Islet precursor cell (in vitro differentiated cells): ENCODE measurements around the gene DKK3.

ENCODE experiments used
- DNase-seq: peaks from one replicate; pipeline ENCODE4 v3.0.0-alpha.2; 2018

Gene DKK3

DNA sequence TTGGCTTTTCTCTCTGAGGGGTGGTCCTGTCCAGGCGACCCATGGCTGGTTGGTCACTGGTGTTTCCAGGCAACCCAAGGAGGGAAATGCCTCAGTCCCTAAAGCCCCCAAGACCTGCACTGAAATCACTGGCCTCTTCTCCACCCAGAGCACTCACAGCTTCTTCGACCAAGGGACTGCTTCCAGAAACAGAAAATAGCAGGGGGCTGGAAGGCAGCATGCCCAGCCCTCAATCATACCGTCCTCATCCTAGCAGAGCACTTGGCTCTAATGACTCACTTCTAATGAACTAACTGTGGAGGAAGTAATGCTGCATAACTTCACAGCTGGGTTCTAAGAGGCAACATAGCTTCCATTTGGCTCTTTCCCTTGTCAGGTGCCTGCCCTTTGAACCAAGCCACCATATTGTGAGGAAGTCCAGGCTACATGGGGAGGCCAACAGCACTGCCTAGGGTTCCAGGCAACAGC lies 27.6 kb downstream of the DKK3 start:
- DNase-seq: peak; percentile 54

DNA sequence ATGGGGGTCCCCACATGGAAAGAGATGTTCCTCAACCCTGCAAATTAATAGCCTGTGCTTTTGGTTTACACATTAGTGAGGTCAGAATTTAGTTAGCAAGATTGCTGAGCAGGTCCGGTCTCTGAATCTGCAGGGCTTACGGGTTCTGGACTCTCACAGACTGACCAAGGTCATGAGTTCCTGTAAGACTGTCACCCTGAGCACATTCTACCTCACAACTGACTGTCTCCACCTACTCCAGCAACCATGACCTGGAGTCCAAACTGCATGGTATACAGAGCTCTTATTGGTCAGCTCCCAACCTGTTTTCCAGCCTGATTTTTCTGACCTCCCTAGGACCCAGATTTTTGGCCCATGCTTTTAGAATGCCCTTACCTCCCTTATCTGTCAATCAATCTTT lies 28.2 kb downstream of the DKK3 start:
- no peak for DNase-seq

DNA sequence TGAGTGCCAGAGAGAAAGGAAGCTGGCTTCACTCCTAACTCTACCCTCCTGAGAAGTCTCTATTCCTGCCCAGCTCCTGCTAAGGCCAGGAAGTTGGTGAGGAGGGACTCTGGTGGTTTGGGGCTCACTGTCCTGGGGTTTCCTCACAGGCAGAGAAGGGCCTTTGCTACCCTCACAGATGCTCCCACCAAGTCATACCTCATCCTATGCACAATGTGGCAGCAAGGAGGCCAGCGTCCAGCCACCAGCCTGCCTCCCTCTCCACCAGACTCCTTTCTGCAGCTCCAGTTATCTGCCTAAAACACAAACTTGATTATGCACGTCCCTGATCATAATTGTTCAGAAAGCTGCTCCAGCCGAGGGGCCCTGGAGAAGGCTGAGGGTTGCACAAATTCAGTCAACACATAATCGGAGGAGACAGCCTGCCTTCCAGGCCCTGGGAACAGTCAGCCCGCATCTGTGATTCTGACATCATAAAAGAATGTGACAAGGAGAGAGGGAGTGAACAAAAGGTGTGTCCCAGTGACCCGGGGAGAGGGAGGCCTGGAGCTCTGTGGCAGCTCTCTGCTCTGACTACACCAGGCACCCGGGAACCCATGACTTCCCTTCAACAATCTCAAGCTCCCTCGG lies 28.8 kb downstream of the DKK3 start:
- peak; percentile 85 for DNase-seq

DNA sequence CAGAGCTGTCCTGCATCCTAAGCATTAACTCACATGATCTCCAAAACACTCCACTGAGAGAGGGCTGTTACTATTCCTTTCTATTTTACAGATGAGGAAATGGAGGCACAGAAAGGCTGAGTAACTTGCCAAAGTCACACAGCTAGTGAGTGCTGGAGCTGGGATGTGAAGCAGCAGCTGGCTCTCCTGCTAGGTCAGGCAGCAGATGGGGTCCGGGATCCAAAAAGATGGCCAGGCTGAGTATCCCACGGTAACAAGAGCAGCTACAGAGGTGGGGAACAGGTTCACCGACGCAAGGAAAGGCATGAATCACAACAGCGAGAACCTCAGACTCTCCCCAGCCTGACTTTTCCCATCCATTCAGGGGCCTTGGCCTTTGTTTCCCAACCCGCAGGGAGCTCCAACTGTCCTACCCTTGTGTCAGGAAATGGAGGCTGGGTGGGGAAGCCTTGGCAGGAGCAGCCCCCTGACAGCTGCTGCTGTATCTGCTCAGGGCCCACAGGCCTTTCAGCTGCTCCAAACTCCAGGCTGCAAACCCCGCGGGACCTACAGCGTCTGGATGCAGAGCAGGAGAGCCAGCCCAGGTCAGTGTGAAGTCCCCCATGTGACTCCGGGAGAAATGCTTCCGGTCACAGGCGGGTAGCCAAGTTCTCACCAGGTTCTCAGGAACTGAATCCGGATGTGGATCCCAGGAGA lies 29.5 kb downstream of the DKK3 start:
- peak; percentile 59 for DNase-seq

DNA sequence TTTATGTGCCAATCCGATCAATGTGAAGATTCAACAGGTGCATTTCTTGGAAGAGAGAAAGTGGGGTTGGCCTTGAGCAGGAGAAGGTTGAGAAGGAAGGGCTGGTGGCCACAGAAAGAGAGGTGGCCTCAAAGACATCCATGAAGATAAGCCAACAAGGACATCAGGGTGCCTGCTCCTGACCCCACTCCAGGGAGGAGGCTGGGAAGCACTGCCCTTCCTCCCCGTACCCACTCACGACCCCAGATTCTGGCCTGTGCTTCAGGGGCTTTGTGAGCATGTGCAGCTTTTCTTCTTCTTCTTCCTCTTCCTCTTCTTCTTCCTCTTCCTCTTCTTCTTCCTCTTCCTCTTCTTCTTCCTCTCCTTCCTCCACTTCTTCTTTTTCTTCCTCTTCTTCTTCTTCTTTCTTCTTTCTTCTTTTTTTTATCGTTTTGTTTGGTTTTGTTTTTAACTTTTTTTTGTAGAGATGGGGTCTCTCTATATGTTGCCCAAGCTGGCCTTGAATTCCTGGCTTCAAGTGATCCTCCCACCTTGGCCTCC lies 30.3 kb downstream of the DKK3 start:
- DNase-seq: no peak

DNA sequence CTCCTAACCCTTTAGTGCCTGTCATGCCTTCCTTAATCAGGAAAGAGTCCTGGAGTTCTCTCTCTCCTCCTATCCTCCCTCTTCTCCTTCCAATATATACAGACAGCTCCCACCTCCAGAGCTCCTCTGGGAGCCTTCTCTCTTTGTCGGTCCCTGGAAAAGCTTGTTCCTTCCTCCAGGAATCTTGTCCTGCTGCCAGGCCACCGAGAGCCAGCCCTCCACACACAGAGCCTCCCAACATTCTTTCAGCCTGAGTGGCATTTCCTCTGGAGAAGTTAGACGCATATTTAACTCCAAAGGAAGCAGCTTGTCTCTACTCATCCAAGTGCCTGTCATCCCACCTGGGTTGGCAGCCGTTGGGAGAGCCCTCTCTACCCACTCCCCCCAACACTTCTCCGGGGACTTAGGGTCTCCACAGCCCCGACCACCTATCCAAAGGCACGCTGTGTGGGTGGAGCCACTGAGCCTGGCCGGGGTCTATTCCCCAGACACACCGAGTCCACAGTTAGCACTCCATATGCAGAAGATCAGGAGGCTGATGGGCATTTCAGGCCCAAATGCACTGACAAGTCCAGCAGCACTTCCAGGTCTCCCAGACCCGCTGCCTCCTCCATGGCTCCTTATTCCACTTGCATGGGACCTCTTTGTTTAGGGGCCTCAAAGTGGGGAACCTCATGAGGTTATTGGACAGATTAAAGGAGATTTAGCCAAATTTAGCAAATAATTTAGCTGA lies 31.1 kb downstream of the DKK3 start:
- peak; percentile 96 for DNase-seq

DNA sequence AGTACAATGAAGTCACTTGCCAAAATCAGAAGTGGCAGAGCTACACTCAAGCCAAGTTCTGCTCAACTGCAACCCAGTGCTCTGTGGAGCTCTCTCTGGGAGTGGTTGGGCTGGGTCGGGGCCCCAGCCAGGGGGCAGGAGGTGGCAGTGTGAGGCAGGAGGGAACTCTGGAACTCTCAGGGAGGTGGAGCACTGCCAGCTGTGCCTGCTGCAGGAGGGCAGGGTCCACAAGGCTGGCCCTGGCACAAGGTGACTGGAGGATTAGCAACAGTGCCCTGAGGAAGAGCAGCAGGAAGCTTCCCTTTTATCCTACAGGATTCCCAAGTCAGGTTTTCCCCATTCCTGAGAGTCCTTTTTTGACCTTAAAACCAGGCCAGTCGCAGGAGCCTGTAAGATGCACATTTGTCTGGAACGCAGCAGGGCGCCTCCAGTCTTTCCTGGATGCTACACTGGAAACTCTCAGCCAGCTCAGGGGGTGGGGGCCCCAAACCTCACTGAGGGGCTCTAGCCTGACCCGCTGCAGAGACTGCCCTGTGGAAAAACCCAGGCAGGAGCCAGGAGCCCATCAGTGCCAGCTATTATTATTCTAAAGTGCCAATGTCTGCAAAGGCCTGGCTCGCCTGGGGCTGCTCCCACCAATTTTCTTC lies 31.8 kb downstream of the DKK3 start:
- DNase-seq: peak; percentile 49

DNA sequence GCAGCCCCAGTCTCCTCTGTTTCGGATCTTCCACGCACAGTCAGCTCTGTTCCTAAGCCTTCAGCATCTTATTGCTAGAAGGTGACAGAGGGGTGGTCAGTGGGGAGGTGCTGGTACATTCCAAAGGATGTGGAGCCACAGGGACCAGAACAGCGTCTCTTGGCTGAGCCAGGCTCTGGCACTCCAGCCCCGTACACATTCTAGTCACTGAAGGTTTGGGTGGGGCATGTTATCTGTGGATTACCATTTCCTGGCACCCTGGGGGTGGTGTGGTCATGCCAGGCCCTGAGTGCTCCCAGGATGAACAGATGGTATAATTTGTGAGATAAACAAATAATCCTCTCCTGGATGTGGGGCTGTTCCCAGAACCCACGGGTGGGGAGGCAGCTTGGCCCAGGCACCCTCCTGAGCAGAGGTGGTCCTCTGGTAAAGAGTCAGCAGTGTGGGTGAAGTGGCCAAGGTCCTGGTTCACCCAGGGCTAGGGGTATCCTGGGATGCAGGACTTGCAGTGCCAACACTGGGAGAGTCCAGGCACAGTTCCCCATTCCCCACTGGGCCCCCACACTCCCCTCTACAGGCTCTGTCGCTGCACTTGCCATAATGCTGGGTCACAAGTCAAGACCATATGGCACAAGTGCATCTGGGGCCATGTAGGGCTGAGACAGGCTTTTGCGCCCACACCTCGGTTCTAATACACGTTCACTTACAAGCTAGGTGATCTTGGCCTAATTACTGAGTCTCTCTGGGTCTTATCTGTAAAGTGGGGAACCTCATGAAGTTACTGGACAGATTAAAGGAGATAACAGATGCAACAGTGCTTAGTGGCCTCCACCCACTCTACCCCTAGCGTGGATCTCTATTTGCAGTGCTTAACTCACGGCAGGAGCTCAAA lies 33.0 kb downstream of the DKK3 start:
- DNase-seq: peak; percentile 43

DNA sequence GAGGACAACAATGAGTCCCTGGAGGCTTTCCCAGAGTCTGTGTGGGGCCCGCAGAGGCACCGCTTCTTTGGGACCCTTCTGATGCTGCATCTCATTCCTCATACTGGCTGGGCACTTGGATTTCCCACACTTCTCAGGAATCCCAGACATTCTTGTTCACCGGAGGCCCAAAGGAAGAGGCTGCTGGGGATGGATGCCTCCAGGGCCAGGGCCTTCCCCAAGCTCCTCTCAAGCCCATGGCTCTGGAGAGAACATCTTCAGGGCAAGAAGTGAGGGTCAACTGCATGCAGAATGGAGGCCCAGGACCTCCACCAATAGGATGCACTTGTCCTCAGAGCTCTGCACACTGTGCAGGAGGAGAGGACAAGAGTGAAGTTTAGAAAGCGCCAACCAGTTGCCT lies 34.6 kb downstream of the DKK3 start:
- DNase-seq: peak; percentile 67

DNA sequence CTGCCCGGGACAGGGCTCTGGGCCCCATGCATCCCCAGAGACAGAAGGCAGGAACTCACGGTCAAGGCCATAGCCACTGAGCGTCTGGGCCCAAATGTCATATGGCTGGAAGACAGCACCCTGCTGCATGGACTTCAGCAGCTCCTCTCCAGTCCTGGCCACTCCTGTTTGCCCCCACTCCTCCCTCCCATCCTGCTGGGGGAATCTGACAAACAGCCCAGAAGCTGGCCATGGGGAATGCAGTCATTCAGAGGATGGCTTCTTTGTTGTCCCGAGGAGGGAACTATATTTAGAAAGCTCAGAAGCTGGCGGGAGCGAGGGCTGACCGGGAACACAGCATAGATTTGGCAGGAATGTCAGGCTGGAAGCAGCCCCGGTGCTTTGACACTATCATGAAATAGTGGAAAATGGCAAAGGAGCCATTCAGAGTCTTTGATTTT lies 35.0 kb downstream of the DKK3 start:
- peak; percentile 72 for DNase-seq

DNA sequence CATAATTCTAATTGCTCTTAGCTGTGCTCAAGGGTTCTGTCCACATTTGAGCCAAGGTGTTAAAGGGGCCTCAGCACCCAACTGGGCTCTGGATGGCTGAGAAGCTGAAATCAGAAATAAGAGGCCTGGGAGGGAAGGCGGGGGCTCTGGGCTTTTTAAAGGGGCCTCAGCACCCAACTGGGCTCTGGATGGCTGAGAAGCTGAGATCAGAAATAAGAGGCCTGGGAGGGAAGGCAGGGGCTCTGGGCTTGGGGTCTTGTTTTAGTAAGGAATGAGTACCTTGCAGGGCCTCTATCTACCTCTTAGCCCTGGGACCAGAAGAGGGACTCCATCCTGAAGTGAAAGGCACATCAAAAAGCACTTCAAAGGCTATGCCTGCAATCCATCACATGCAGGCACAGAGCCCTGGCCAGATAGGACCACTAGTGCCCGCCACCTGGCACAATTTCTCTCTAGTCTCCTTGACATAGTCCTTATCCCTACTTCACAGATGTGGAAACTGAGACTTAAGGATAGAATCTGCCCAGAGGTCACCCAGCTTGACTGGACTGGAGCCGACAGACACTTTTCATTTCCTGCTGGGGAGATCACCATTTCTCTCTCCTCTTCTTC lies 35.6 kb downstream of the DKK3 start:
- DNase-seq: no peak

DNA sequence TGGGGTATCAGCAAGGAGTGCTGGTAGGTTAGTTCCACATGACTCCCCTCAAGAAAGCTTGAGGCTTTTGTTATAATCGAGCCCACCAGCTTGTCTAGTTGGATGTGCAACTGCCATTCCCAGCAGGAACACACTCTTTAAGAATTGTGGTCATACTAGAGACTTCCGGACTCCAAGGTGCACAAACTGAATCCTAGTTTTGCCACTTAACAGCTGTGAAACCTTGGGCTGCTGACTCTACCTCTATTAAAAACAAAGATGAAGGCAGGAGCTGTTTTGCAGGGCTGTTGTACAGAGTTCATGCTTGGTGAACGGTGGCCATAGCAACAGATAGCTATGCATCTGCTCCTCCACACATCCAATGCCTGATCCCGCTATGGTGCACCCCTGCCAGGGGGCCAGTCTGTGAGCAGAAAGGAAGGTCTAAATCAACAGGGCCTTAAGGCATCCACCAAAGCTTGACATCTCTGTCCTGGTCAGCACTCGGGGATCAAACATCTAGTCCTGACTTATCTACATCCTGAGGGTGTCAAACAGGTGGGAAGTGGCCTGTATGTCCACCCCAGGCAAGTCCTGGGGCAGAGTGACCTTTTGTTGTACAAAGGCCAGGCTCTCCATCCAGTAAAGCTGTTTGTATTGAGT lies 36.4 kb downstream of the DKK3 start:
- peak; percentile 42 for DNase-seq

DNA sequence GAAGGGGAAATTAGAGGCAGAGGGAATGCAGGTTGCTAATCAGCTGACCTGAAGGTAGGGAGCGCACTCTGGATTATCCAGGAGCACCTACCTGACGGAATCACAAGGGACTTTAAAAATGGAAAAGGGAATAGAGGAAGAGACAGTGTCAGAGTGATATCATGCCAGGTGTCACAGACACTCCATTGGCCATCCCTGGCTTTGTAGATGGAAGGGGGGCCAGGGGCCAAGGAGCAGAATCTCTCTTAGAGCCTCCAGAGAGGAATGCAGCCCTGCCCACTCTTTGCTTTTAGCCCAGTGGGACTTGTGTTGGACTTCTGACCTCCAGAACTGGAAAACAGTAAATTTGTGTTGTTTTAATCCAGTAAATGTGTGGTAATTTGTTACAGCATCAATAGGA lies 37.9 kb downstream of the DKK3 start:
- DNase-seq: no peak

DNA sequence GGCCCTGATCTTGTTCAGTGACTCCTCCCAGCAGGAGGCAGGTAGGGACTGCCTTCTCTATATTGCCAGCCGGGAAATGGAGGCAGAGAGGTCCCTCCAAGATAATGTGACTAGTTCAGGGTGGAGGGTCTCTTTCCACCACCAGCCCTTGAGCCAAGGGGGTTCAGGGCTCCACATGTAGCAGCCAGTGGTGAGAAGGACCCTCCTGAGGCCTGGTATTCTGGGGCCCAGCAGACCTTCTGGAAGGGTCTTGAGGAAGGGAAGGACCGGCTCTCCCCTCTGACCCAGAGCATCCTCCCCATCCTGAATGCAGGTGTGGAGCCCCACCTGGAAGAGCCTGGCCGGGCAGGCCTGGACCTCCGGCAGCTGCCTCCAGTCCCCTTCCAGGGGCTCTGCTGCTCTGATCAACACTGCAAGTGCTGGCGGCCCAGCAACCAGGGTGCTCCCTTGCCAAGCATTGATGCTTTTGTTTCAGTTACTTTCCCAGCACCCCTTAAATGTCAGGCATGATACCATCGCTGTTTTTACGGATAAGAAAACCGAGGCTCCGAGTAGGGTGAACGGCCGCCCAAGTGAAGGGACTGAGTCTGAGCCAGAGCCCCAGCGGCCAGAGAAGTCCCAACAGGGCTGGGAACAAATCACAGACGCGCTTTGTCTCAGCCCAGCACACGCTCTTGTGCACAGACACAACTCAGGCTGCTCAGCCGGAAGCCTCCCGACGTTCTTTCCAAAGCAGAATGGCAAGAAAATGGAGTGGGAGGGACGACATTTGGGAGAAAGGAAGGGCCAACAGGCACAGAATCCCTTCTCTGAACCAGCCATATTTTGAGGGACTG lies 38.8 kb downstream of the DKK3 start:
- DNase-seq: peak; percentile 44

DNA sequence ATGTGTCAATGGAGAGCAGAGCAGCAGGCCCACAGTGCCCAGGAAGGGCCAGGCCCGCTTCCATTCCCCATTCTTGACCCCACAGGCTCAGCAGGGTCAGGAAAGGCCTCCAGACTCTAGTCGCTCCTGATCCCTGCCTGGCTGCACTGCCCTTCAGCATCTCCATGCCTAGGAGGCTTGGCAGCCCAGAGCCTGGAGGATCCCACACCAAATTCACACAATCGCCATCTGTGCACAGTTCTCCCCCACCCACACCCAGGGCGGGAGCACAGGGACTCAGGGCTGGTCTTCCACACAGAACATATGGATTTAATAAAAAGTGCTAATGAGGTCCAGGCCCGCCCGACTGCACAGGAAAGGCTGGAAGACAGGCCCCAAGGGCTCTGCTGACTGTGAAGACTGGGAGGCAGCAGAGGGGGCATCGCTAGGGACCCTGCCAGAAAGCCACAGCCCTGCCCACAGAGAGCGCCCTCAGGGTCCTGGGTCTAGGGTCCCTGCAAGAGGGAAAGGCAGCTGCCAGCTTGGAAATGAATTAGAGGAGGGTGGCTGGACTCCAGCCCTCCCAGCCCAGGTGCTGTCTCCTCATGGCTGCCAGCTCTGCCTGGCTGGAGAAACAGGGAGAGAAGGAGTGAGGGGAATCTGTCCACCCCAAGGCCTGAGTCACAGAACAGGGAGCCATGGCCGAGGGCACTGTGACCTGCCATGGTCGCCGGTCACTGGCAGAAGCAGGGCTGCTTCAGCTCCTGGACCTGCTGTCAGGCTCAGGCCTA lies 39.7 kb downstream of the DKK3 start:
- peak; percentile 51 for DNase-seq

DNA sequence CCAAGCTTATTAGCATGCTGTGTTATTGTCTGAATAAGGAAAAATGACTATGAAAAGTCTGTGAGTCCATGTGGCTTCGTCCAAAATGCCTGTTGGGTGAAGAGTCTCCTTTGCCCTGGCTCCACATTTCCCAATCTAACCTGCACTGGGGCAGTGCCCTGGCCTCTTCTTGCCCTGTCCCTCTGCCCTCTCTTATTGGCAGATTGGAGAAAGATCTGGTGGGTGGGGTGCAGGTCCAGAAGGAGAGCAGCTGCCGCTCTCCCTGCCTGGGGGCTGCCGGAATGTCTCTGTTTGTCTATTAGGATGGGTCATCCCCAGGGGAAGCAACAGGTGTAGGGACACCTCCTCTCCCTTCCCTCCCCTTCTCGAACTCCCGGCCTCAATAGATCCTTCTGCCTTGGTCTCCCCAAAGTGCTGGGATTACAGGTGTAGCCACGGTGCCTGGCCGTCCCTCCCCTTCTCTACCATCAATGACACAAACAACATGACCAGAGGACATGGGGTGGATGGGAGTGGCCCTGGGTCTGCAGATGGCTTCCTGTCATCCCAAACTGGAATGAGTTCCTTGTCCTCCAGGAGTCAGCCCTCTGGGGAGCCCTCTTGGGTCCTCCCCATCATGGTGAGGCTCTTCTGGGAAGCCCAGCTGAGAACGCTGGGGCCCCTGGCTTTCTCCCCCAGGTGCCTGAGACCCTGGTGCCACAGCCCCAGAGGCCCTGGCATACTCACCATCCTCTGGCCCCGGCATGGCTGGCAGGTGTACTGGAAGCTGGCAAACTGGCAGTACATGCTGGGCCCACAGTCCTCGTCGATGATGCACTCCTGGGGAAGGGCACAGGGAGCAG lies 40.5 kb downstream of the DKK3 start:
- peak; percentile 46 for DNase-seq

DNA sequence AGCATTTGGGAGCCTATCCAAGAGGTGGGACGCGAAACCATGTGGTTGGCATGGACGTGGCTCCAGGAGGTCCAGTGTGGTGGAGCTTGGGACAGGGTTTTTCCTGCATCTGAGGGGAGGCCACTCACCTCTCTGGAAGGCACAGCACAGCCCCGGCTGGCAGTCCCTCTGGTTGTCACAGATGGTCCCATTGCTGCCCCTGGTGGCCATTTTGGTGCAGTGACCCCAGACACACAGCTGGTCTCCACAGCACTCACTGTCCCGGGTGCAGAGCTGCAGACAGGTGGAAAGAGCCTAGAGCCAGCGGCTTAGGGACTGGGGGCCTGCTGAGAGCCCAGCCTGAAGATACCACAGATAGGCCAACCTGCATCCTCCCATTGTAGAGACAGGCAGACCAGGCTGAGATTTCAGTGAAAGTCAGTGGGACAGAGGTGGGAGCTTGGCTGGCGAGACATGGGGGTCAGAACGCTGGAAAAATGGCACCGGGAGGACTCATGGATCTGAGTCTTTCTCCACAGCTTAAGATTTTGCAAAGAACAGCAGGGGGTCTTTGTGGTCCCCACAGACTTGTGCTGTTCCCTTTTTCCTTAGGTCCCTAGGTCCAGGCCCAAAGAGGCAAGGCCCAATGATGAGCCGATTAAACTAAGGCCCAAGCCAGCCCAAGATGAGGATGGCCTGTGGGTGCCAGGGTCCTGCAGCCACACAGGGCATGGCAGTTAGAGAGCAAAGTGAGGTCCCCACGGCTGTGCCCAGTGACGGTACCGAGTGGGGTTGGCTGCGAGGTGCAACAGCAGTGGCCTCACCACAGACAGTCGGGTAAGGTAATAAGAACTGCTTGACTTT lies 41.4 kb downstream of the DKK3 start:
- DNase-seq: peak; percentile 93
